GM12878 (cell line): ENCODE results near the gene TMX4. TPM values are rescaled to one million over a fixed set of nuclear protein-coding genes. Genes with fewer than 3 reads are reported as not detected.

Source experiments
- ATAC-seq: fragments of 200-7000 bp; cut with Tn5 transposase; 3 replicates; pipeline ENCODE4 v1.9.1; 2020; ENCODE audit warnings: mild to moderate bottlenecking, moderate library complexity
- BruUV-seq: library from RNA; stranded (reverse); fragments of 400-500 nt; replicated peaks from 2 replicates; lab custom pipeline; 2021; lab: Mats Ljungman, UMichigan
- CTCF ChIA-PET: fragments of 300-600 bp; sonication (Branson Sonifier 250); formaldehyde crosslinking; extraction: SDS; loops from one replicate; lab custom pipeline; 2021; ENCODE audit warnings: inconsistent platforms; lab: Yijun Ruan, JAX
- POLR2A ChIA-PET: fragments of 350-600 bp; formaldehyde crosslinking; extraction: SDS; loops from one replicate; lab custom pipeline; 2021; ENCODE audit warnings: inconsistent platforms; lab: Charles Lee
- RAD21 ChIA-PET: fragments of 300-600 bp; sonication (Branson Sonifier 250); formaldehyde crosslinking; loops from one replicate; lab custom pipeline; 2023; ENCODE audit warnings: antibody characterized with exemption; ENCODE audit not compliant: unreplicated experiment; lab: Charles Lee
- SMC1A ChIA-PET: fragments of 300-600 bp; sonication (Branson Sonifier 250); formaldehyde crosslinking; loops from one replicate; lab custom pipeline; 2023; ENCODE audit not compliant: unreplicated experiment, uncharacterized antibody; lab: Charles Lee
- DNase-seq: peaks from one replicate; pipeline ENCODE4 v3.0.0-alpha.2; 2011; ENCODE audit warnings: low read depth, low spot score
- FAIRE-seq: peaks from 3 replicates; lab custom pipeline; 2011; peaks lifted over from hg19 to GRCh38; lab: Jason Lieb, UNC
- H2AFZ ChIP-seq: 2 replicates; pipeline ENCODE4 v1.6.0; 2011; ENCODE audit warnings: low read depth, low read length, control low read depth; ENCODE audit not compliant: control insufficient read depth
- H3K27ac ChIP-seq: 2 replicates; pipeline ENCODE4 v1.5.1; 2011; ENCODE audit warnings: control low read depth; ENCODE audit not compliant: control insufficient read depth, insufficient read depth
- H3K27me3 ChIP-seq, 2 experiments: replicated peaks in 1 of 2; 2 replicates each; pipeline versions ENCODE4 v1.6.0 to v1.6.1; 2011; ENCODE audit warnings: low read length in 1 of 2; ENCODE audit not compliant: control insufficient read depth in 2 of 2, insufficient read depth in 2 of 2
- H3K36me3 ChIP-seq, 2 experiments: 2 replicates each; pipeline ENCODE4 v1.5.1; 2011; ENCODE audit warnings: low read length in 1 of 2; ENCODE audit not compliant: control insufficient read depth in 2 of 2, insufficient read depth in 2 of 2
- H3K4me1 ChIP-seq: 2 replicates; pipeline ENCODE4 v1.6.1; 2011; ENCODE audit warnings: mild to moderate bottlenecking, low read length, moderate library complexity, mixed read lengths; ENCODE audit not compliant: control insufficient read depth, insufficient read depth
- H3K4me2 ChIP-seq: 2 replicates; pipeline ENCODE4 v1.6.0; 2011; ENCODE audit warnings: control low read depth; ENCODE audit not compliant: control insufficient read depth, insufficient read depth
- H3K4me3 ChIP-seq: fragments of 200-600 bp; sonication (generic); 2 replicates; pipeline ENCODE4 v1.5.1; 2016
- H3K79me2 ChIP-seq: 2 replicates; pipeline ENCODE4 v1.6.0; 2011; ENCODE audit warnings: low read length; ENCODE audit not compliant: control insufficient read depth, insufficient read depth
- H3K9ac ChIP-seq: 2 replicates; pipeline ENCODE4 v1.8.0; 2011; ENCODE audit warnings: low read length, control low read depth, mixed read lengths; ENCODE audit not compliant: control insufficient read depth, insufficient read depth
- H3K9me3 ChIP-seq: replicated peaks from 3 replicates; pipeline ENCODE4 v1.5.1; 2011; ENCODE audit warnings: mild to moderate bottlenecking, low read length; ENCODE audit not compliant: control insufficient read depth, insufficient read depth
- H4K20me1 ChIP-seq: 2 replicates; pipeline ENCODE4 v1.6.0; 2011; ENCODE audit not compliant: control insufficient read depth, insufficient read depth
- DPF2 ChIP-seq: fragments of 450-650 bp; IDR thresholded peaks from 2 replicates; pipeline ENCODE4 v1.6.1; 2017; ENCODE audit warnings: mild to moderate bottlenecking
- EP300 ChIP-seq, 2 experiments: fragments of 150-350 bp in 1 of 2; IDR thresholded peaks; 2 replicates each; pipeline ENCODE4 v1.6.1; 2011 to 2012; ENCODE audit warnings: low read depth in 2 of 2, low read length in 2 of 2, borderline replicate concordance in 1 of 2, improper control_type of control experiment in 1 of 2, inconsistent platforms in 1 of 2; ENCODE audit not compliant: control insufficient read depth in 1 of 2
- EZH2 ChIP-seq: IDR thresholded peaks from 2 replicates; pipeline ENCODE4 v1.6.1; 2012; ENCODE audit warnings: low read depth, mild to moderate bottlenecking, control low read depth, inconsistent platforms, low read length, borderline replicate concordance; ENCODE audit not compliant: control insufficient read depth
- KAT2A ChIP-seq: conservative IDR thresholded peaks from 2 replicates; pipeline ENCODE4 v1.6.1; 2011; ENCODE audit warnings: low read depth, low read length; ENCODE audit not compliant: control insufficient read depth
- SMARCA5 ChIP-seq: fragments of 450-650 bp; IDR thresholded peaks from 2 replicates; pipeline ENCODE4 v1.6.1; 2017; ENCODE audit warnings: mild to moderate bottlenecking
- SREBF1 ChIP-seq: IDR thresholded peaks from 2 replicates; pipeline ENCODE4 v1.6.1; 2012; ENCODE audit warnings: mild to moderate bottlenecking, low read length
- TARDBP ChIP-seq: IDR thresholded peaks from 2 replicates; pipeline ENCODE4 v1.6.1; 2016; ENCODE audit warnings: borderline replicate concordance
- WGBS: methylation state at CpG from one replicate; pipeline ENCODE4 v1.1.6; 2016; ENCODE audit warnings: low lambda C conversion rate; ENCODE audit not compliant: insufficient replicate concordance, insufficient coverage; ENCODE audit errors: missing lambda C conversion rate; 5-methylcytosine and 5-hydroxymethylcytosine counted together
- in situ Hi-C: fragments of 300-500 bp; cut with MboI; formaldehyde crosslinking; loops from 9 replicates; pipeline ENCODE4 v1.14.3; 2018; ENCODE audit warnings: mixed read lengths
- intact Hi-C: fragments of 100-400 bp; cut with micrococcal nuclease; formaldehyde crosslinking; loops from one replicate; pipeline ENCODE4 v1.14.2; 2022; ENCODE audit not compliant: unreplicated experiment
- polyA plus RNA-seq, 11 experiments: library from polyadenylated mRNA; depleted of rRNA in 4 of 11; unstranded in 6 of 11; stranded (reverse) in 5 of 11; fragments of >200 nt; fragmentation: Nextera tagmentation in 4 of 11; fragmentation: Illumina TruSeq in 1 of 11; extraction: Ambion mirVana in 4 of 11; extraction: Trizol in 1 of 11; gene quantifications; 1 replicate in 1 of 11; 2 replicates in 10 of 11; pipeline versions ENCODE4 v1.2.1 to v1.2.3, GENCODE V29; 2011 to 2016; ENCODE audit warnings: inconsistent platforms in 2 of 11, missing spikeins in 2 of 11, low read depth in 1 of 11
- total RNA-seq, 4 experiments: library from RNA; depleted of rRNA in 3 of 4; stranded (reverse); fragments of >200 nt in 3 of 4; fragmentation: Illumina TruSeq in 1 of 4; extraction: Trizol in 1 of 4; gene quantifications; 2 replicates each; pipeline versions ENCODE4 v1.2.1 to v1.2.3, GENCODE V29; 2013 to 2021
- TF ChIP-seq, protein P1 (sequence below): IDR thresholded peaks from 2 replicates; pipeline ENCODE4 v1.6.1; 2012; ENCODE audit warnings: low read length, inconsistent platforms

TMX4 gene
- total and polyA plus RNA-seq, 10 of the 15 experiments (the other 5 are each of a cell fraction or from before 2014, with no cell fraction given): 3.9 to 19.9 (median 11.1) TPM

DNA sequence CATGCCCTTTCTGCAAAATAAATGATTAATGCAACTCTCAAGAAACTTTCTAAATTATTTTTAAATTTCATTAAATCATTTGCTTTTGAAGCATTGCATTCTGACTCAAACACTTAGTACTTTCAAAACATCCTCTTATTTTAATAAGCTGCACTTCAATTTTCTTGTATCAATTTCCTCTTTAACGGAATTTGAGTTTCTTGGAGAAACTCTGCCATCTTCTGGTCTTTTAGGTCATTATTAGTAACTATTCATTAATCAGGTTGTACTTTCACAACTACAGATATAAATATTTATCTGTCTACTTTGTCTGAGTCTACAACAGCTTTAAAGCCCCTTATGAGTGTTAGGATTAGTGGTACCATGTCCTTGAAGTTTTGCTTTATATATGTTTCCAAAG is 30.2 kb downstream of the TMX4 start:
- 92% methylated on average over 1 of the region's 1 CpG for WGBS
- in situ Hi-C loops: no loop called here
- CTCF ChIA-PET: interaction anchor here (0.9 to 2.9 kb wide), 5 partner anchors 13 to 733 kb away, joined by 3 to 11 read pairs (median 6); no protein-coding TSS in a partner anchor
- Histone ChIP-seq H3K27me3 (no peaks in the 10 kb centered on the region), H4K20me1 (no peaks in the 10 kb centered on the region), H2AFZ (no peak overlapping the region), H3K9me3 (peaks cover 2% of the 10 kb centered on the region; the same call in 1 of the 3 replicates), H3K4me1 (no peaks in the 10 kb centered on the region), H3K4me2 (no peak overlapping the region), H3K4me3 (no peak overlapping the region), H3K9ac (no peak overlapping the region), H3K79me2 (no peaks in the 10 kb centered on the region), H3K36me3 (peaks cover 0 to 3% of the 10 kb centered on the region in 2 experiments; a peak in 2 of 4 replicates), H3K27ac (no peak overlapping the region)
- SMC1A ChIA-PET: interaction anchor here (1.5 to 1.9 kb wide), 2 partner anchors 18 to 54 kb away, joined by 3 to 7 read pairs; no protein-coding TSS in a partner anchor
- no peak for ATAC-seq
- intact Hi-C loops: no loop called here
- BruUV-seq: no TSS peak
- RAD21 ChIA-PET: interaction anchor here (0.9 kb wide), 1 partner anchor 53 kb away, joined by 5 read pairs; no protein-coding TSS in a partner anchor
- no peak for DNase-seq
- no peak for TF ChIP-seq SREBF1
- no peak for TF ChIP-seq SMARCA5
- FAIRE-seq: no peak
- POLR2A ChIA-PET: interaction anchor here (0.6 to 1.0 kb wide), 2 partner anchors 28 to 53 kb away, joined by 3 read pairs; no protein-coding TSS in a partner anchor

DNA sequence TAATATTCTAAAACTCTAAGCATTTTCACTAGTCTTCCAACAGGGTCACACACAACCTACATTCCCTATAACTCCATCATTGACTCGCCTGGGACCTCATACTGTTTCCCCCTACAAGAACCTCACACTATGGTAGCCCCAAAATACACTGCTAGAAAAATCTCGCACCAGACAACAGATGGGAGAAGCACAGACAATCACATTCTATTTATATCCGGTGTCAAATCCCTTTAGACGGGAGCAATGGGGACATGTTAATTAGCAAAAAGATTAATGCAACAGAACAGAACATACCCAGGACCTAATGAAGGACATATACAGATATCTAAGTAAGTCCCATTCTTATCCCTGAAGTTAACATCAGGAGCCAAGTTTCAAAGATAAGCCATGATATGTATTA is 33.6 kb downstream of the TMX4 start:
- Histone ChIP-seq H3K9me3 (no peaks in the 10 kb centered on the region), H3K4me3 (no peak overlapping the region), H4K20me1 (no peaks in the 10 kb centered on the region), H3K36me3 (peaks cover 2 to 9% of the 10 kb centered on the region in 2 experiments), H3K9ac (no peak overlapping the region), H3K79me2 (no peaks in the 10 kb centered on the region), H2AFZ (no peak overlapping the region), H3K4me2 (no peak overlapping the region), H3K27me3 (no peaks in the 10 kb centered on the region), H3K27ac (no peak overlapping the region), H3K4me1 (no peaks in the 10 kb centered on the region)
- DNase-seq: no peak
- WGBS: 96% methylated on average over 4 of the region's 4 CpGs
- BruUV-seq: no TSS peak
- no peak for TF ChIP-seq DPF2
- TF ChIP-seq TARDBP: no peak
- no peak for TF ChIP-seq EP300 (IDR thresholded peaks at IDR 0.05; ENCODE audit: borderline replicate concordance in 1 of 2, control insufficient read depth in 1 of 2, low read depth in 2 of 2, low read length in 2 of 2)
- TF ChIP-seq, protein P1, sequence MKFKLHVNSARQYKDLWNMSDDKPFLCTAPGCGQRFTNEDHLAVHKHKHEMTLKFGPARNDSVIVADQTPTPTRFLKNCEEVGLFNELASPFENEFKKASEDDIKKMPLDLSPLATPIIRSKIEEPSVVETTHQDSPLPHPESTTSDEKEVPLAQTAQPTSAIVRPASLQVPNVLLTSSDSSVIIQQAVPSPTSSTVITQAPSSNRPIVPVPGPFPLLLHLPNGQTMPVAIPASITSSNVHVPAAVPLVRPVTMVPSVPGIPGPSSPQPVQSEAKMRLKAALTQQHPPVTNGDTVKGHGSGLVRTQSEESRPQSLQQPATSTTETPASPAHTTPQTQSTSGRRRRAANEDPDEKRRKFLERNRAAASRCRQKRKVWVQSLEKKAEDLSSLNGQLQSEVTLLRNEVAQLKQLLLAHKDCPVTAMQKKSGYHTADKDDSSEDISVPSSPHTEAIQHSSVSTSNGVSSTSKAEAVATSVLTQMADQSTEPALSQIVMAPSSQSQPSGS: no peak
- TF ChIP-seq KAT2A: no peak
- no peak for TF ChIP-seq EZH2
- in situ Hi-C loops (no loop called here), intact Hi-C loops (no loop called here)
- ChIA-PET SMC1A (no interaction called here), POLR2A (no interaction called here), CTCF (no interaction called here), RAD21 (no interaction called here)
- peak; percentile 64 for FAIRE-seq
- no peak for ATAC-seq
